Common myeloid progenitor, CD34-positive (primary cell): ENCODE results near the gene DUSP3.

Experiments used
- CTCF ChIA-PET: fragments of 350-600 bp; sonication (Branson Sonifier 250); formaldehyde crosslinking; loops from one replicate; lab custom pipeline; 2021; ENCODE audit warnings: antibody characterized with exemption; lab: Charles Lee
- POLR2A ChIA-PET: fragments of 350-600 bp; sonication (Branson Sonifier 250); formaldehyde crosslinking; loops from one replicate; lab custom pipeline; 2021; ENCODE audit warnings: antibody characterized with exemption; lab: Charles Lee
- DNase-seq, 3 donors: peaks; one replicate each; pipeline versions ENCODE4 v3.0.0 to v3.0.0-alpha.2; 2013
- H3K27ac ChIP-seq, 2 experiments: 1 replicate in 1 of 2; 2 replicates in 1 of 2; pipeline ENCODE4 v1.7.0; 2013; ENCODE audit warnings: inconsistent platforms in 2 of 2, low read length in 2 of 2, mild to moderate bottlenecking in 2 of 2, low read depth in 1 of 2, moderate library complexity in 1 of 2; ENCODE audit not compliant: severe bottlenecking in 2 of 2, insufficient read depth in 1 of 2, poor library complexity in 1 of 2
- H3K27me3 ChIP-seq, 5 experiments: replicated peaks in 2 of 5; 1 replicate in 3 of 5; 2 replicates in 2 of 5; pipeline versions ENCODE4 v1.6.1 to v1.7.0; 2013; ENCODE audit warnings: low read length in 4 of 5, mild to moderate bottlenecking in 2 of 5, moderate library complexity in 2 of 5, inconsistent platforms in 1 of 5; ENCODE audit not compliant: insufficient read depth in 5 of 5, control insufficient read depth in 4 of 5
- H3K36me3 ChIP-seq, 4 experiments: 1 replicate in 2 of 4; 2 replicates in 2 of 4; pipeline versions ENCODE4 v1.6.1 to v1.7.0; 2013; ENCODE audit warnings: low read length in 3 of 4, control low read depth in 1 of 4, mild to moderate bottlenecking in 1 of 4; ENCODE audit not compliant: control insufficient read depth in 4 of 4, insufficient read depth in 4 of 4
- H3K4me1 ChIP-seq, 4 experiments: 1 replicate in 3 of 4; 2 replicates in 1 of 4; pipeline versions ENCODE4 v1.6.1 to v1.7.1; 2013; ENCODE audit warnings: low read length in 3 of 4, mild to moderate bottlenecking in 3 of 4, control low read depth in 1 of 4, inconsistent platforms in 1 of 4, moderate library complexity in 1 of 4; ENCODE audit not compliant: control insufficient read depth in 4 of 4, insufficient read depth in 4 of 4; ENCODE audit errors: control extremely low read depth in 1 of 4
- H3K4me3 ChIP-seq, 7 experiments: 1 replicate in 4 of 7; 2 replicates in 3 of 7; pipeline versions ENCODE4 v1.5.1 to v1.7.0; 2013; ENCODE audit warnings: mild to moderate bottlenecking in 7 of 7, low read length in 6 of 7, moderate library complexity in 6 of 7, inconsistent platforms in 2 of 7, low read depth in 2 of 7, control low read depth in 1 of 7; ENCODE audit not compliant: insufficient read depth in 4 of 7, control insufficient read depth in 1 of 7; ENCODE audit errors: extremely low read depth in 1 of 7
- H3K9me3 ChIP-seq, 5 experiments: 1 replicate in 4 of 5; 2 replicates in 1 of 5; pipeline versions ENCODE4 v1.6.1 to v1.7.1; 2013; ENCODE audit warnings: low read length in 4 of 5, mild to moderate bottlenecking in 2 of 5, inconsistent platforms in 1 of 5, low read depth in 1 of 5, moderate library complexity in 1 of 5; ENCODE audit not compliant: control insufficient read depth in 4 of 5, insufficient read depth in 2 of 5; ENCODE audit errors: control extremely low read depth in 1 of 5
- WGBS: methylation state at CpG from one replicate; pipeline ENCODE4 v1.1.5; 2013; ENCODE audit not compliant: insufficient coverage; 5-methylcytosine and 5-hydroxymethylcytosine counted together

Gene DUSP3

DNA sequence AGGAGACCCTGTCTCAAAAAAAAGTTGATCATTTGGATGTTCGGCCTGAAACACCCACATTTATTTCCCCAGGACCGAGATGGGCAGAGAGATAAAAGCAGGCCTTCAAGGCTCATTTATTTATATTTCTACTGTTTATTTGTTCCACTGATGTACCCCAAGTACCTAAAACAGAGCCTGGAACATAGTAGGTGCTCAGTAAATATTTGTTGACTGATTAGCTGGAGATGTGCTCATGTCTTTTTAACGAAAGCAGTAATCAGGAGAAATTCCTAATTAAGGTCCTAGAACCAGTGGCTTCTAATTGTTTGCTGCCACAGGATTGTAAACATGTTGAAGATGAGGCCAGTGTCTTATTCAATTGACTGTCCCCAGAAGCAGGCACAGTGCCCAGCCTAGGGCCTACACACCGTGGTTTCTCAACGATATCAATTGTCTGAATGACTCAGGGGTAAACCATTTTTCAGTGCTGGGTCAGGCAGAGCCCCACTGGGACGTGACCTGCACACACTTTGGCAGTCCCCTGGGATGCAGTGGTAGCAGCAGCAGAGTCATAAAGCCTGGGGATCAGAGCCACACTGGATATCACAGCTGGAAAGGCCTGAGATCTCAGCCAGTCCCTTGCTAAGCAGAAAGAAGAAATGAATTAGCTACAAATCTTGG lies 54.9 kb downstream of the DUSP3 start:
- no peak for DNase-seq
- ChIA-PET CTCF (interaction anchor here (0.8 to 2.6 kb wide), 6 partner anchors 10 to 36 kb away, joined by 3 to 9 read pairs (median 4); no protein-coding TSS in a partner anchor), POLR2A (no interaction called here)
- Histone ChIP-seq H3K27ac (no peak overlapping the region), H3K9me3 (no peaks in the 10 kb centered on the region), H3K27me3 (peaks cover 0 to 5% (median 0%) of the 10 kb centered on the region in 5 experiments), H3K36me3 (no peaks in the 10 kb centered on the region), H3K4me1 (peaks cover 8 to 17% (median 15%) of the 10 kb centered on the region in 4 experiments), H3K4me3 (no peak overlapping the region)
- WGBS = 84% methylated on average over 6 of the region's 6 CpGs

GRCh38 chr17:43722870-43723665 lies 55.7 kb downstream of the DUSP3 start:
- Histone ChIP-seq H3K9me3 (no peaks in the 10 kb centered on the region), H3K27ac (no peak overlapping the region), H3K4me1 (peaks cover 8 to 17% (median 15%) of the 10 kb centered on the region in 4 experiments), H3K36me3 (no peaks in the 10 kb centered on the region), H3K27me3 (peaks cover 0 to 7% (median 0%) of the 10 kb centered on the region in 5 experiments), H3K4me3 (no peak overlapping the region)
- WGBS = 97% methylated on average over 5 of the region's 8 CpGs
- CTCF ChIA-PET = interaction anchor here (1.2 to 2.6 kb wide), 5 partner anchors 9 to 37 kb away, joined by 4 to 9 read pairs (median 4); no protein-coding TSS in a partner anchor
- DNase-seq = no peak
- POLR2A ChIA-PET = no interaction called here

DNA sequence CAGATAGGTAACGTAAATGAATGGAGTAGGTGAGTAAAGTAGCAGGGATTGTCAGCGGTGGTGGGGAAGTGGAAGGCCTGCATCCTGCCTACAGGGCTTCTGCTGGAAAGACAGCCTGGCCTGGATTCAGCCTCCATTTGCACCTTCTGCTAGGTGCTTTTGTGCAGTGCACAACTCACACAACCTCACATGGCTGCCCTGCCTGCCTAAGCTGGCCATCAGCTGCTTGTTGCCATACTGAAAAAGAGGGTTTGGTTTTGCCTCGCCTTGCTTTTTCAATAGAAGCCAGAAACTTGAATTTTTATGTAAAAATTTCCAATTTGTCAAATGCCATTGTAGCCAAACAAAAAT lies 56.5 kb downstream of the DUSP3 start:
- no peak for DNase-seq
- ChIA-PET POLR2A (no interaction called here), CTCF (interaction anchor here (0.6 to 2.6 kb wide), 4 partner anchors 22 to 399 kb away, joined by 3 to 9 read pairs (median 6); no protein-coding TSS in a partner anchor)
- 100% methylated on average over 2 of the region's 3 CpGs for WGBS
- Histone ChIP-seq H3K4me1 (peaks cover 8 to 17% (median 15%) of the 10 kb centered on the region in 4 experiments), H3K4me3 (no peak overlapping the region), H3K36me3 (no peaks in the 10 kb centered on the region), H3K9me3 (no peaks in the 10 kb centered on the region), H3K27ac (no peak overlapping the region), H3K27me3 (peaks cover 0 to 7% (median 0%) of the 10 kb centered on the region in 5 experiments)

- Histone ChIP-seq H3K4me3 (peak overlapping the region in 1 of 7 experiments; percentile 80), H3K9me3 (no peaks in the 10 kb centered on the region), H3K4me1 (peaks cover 8 to 17% (median 15%) of the 10 kb centered on the region in 4 experiments), H3K36me3 (no peaks in the 10 kb centered on the region), H3K27ac (no peak overlapping the region), H3K27me3 (peaks cover 0 to 5% (median 0%) of the 10 kb centered on the region in 5 experiments)
- CTCF ChIA-PET = interaction anchor here (0.6 to 2.6 kb wide), 4 partner anchors 21 to 399 kb away, joined by 3 to 9 read pairs (median 6); no protein-coding TSS in a partner anchor
- POLR2A ChIA-PET = no interaction called here
- DNase-seq = no peak
- 95% methylated on average over 4 of the region's 4 CpGs for WGBS
These were observed 57.1 kb downstream of the DUSP3 start for GRCh38 chr17:43721537-43722268.

DNA sequence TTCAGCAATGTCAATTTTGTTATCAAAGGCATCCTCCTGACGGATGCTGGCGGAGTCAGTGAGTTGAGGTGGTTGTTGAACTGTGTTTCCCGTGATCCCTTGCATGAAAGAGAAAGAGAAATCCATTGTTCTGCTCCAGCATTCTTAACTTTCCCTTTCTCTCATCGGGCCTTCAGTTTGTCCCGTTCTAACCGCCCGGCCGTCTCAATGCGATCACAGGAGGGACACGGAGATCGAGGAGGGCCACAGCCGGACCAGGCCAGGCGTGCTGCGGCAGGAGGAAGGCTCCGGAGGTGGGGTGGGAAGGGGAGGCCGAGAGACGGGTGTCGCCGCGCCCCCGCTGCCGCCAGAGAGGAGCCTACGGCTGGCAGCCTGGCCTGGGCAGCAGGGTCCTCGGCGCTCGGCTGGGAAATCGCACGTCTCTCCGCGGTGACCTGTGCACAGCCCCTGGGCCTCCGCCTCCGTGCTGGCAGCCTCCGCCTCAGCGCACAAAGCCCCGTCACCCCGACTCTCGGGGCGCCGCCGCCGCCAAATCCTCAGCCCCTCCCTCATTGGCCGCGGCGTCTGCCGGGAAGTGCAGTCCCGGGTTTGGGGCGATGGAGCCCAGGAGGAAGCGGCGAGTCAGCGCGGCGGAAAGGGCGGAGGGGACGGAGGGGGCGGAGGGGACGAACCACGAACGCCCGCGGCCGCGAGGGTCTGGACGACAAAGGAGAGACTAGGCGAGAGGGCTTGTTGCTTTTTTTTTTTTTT lies 58.3 kb downstream of the DUSP3 start:
- Histone ChIP-seq H3K36me3 (no peaks in the 10 kb centered on the region), H3K27ac (peak overlapping the region in 1 of 2 experiments; percentile 61), H3K27me3 (peaks cover 0 to 5% (median 0%) of the 10 kb centered on the region in 5 experiments), H3K4me3 (peak overlapping the region; percentile 55 to 83 (median 80)), H3K9me3 (no peaks in the 10 kb centered on the region), H3K4me1 (peaks cover 8 to 17% (median 15%) of the 10 kb centered on the region in 4 experiments)
- peak; percentile 49 to 79 (median 70) for DNase-seq
- CTCF ChIA-PET = no interaction called here
- POLR2A ChIA-PET = no interaction called here
- WGBS = 6% methylated on average over 30 of the region's 64 CpGs

DNA sequence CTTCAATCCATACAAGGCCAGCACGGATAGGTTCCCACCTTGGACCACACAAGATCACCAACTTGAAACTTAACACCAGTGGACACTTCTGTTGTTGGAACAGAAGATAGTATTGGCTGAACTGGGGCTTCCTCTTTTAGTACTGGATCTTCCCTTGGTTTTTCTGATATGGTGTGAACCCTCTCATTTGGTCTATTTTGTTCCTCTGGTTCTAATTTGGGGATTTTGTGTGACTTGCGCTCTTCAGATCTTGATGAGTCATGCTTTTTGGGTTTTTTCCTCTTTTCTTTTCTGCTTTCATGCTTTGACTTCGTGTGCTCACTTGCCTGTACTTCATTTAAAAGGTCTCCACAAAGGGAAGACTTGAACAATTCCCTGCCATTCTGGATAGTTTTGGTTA lies 59.2 kb downstream of the DUSP3 start:
- ChIA-PET CTCF (no interaction called here), POLR2A (no interaction called here)
- Histone ChIP-seq H3K36me3 (no peaks in the 10 kb centered on the region), H3K4me3 (peak overlapping the region in 2 of 7 experiments; percentile 80 to 81), H3K27ac (no peak overlapping the region), H3K27me3 (peaks cover 0 to 5% (median 0%) of the 10 kb centered on the region in 5 experiments), H3K9me3 (no peaks in the 10 kb centered on the region), H3K4me1 (peaks cover 8 to 18% (median 15%) of the 10 kb centered on the region in 4 experiments)
- peak; percentile 23 to 76 (median 72) for DNase-seq
- WGBS = 100% methylated on average over 1 of the region's 3 CpGs
